Fibroblast of the aortic adventitia (primary cell): ENCODE measurements around the gene SAMD14. TPM values are rescaled to one million over a fixed set of nuclear protein-coding genes. Genes with fewer than 3 reads are reported as not detected.
A peak's percentile ranks its signal among the peaks of the same experiment; 100 is the strongest.

Experiments used
- DNase-seq: peaks from one replicate; pipeline ENCODE4 v3.0.0-alpha.2; 2010; ENCODE audit warnings: low read depth
- H3K4me3 ChIP-seq: 2 replicates; pipeline ENCODE4 v1.5.1; 2011; ENCODE audit warnings: low read depth, mild to moderate bottlenecking, control low read depth, low read length, moderate library complexity
- total RNA-seq: library from RNA; depleted of rRNA; stranded (reverse); fragments of >200 nt; gene quantifications from 2 replicates; pipeline ENCODE4 v1.2.3, GENCODE V29; 2012; ENCODE audit warnings: low replicate concordance
- TF ChIP-seq, protein P1 (sequence below): IDR thresholded peaks from 2 replicates; pipeline ENCODE4 v1.5.1; 2011; ENCODE audit warnings: mild to moderate bottlenecking, low read length, control low read depth, inconsistent platforms; ENCODE audit not compliant: insufficient read depth

The SAMD14 gene
- total RNA-seq, 1 donor, result 1.6 TPM

DNA sequence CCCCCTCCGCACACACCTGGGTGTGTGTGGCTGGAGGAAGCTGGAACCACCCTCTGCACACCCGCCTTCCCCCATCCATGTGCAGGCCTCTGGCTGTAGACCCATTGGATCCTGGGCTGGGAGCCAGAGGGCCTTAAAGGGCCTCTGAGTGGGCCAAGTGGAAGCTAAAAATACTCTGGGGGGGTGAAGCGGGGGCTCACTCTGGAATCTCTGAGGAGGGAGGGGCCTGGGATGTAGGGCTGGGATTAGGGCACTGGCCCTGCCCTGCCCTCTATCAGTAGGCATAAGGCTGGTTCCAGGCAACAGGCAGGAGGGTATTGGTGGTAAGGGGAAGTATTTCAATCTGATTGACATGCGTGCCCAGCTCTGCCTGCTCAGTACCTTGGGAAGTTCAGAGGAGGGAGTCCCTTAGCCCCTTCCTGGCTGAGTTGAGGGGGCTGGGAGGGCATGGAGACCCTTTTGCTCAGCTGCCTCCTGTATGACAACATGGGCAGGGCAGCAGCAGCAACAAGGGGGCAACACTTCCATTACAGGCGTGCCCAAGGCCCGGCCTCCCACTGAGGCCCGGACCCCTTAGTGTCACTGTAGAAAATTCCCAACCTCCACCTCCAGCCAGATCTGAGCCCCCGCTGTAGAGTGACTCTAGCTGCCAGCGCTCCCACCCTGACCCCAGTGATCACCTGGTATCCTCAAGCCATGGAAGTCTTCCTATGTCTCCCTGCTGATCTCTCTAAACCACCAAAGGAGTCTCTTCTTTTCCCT is 68.8 kb downstream of the SAMD14 start:
- H3K4me3 ChIP-seq, result no peak overlapping the region
- peak; percentile 87 for DNase-seq
- TF ChIP-seq, protein P1, sequence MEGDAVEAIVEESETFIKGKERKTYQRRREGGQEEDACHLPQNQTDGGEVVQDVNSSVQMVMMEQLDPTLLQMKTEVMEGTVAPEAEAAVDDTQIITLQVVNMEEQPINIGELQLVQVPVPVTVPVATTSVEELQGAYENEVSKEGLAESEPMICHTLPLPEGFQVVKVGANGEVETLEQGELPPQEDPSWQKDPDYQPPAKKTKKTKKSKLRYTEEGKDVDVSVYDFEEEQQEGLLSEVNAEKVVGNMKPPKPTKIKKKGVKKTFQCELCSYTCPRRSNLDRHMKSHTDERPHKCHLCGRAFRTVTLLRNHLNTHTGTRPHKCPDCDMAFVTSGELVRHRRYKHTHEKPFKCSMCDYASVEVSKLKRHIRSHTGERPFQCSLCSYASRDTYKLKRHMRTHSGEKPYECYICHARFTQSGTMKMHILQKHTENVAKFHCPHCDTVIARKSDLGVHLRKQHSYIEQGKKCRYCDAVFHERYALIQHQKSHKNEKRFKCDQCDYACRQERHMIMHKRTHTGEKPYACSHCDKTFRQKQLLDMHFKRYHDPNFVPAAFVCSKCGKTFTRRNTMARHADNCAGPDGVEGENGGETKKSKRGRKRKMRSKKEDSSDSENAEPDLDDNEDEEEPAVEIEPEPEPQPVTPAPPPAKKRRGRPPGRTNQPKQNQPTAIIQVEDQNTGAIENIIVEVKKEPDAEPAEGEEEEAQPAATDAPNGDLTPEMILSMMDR, result no peak

Other genes starting within 250 kb of the SAMD14 start
- gene DLX4, start 161.0 kb downstream of the SAMD14 start, total RNA-seq, result not detected in 2 replicates
- gene DLX3, start 134.9 kb downstream of the SAMD14 start, total RNA-seq, result not detected in 2 replicates
- 16.1 and 35.1 TPM in 2 replicates for gene ITGA3, start 74.0 kb downstream of the SAMD14 start, total RNA-seq
- 13.2 and 37.8 TPM in 2 replicates for gene PDK2, start 34.8 kb downstream of the SAMD14 start, total RNA-seq
- gene PPP1R9B, start 20.5 kb upstream of the SAMD14 start, total RNA-seq, result 59.3 and 85.4 TPM in 2 replicates
- gene SGCA, start 35.8 kb upstream of the SAMD14 start, total RNA-seq, result 0.65 and 0.90 TPM in 2 replicates
- gene COL1A1, start 71.5 kb upstream of the SAMD14 start, total RNA-seq, result 2,633 and 16,513 TPM in 2 replicates
- gene TMEM92, start 144.3 kb upstream of the SAMD14 start, total RNA-seq, result 0.09 TPM in 1 of 2 replicates, not detected in the other
- gene XYLT2, start 216.0 kb upstream of the SAMD14 start, total RNA-seq, result 16.3 and 33.9 TPM in 2 replicates
- 64.3 and 77.3 TPM in 2 replicates for gene MRPL27, start 243.0 kb upstream of the SAMD14 start, total RNA-seq
- 9.1 TPM in 1 of 2 replicates, not detected in the other for gene EME1, start 243.1 kb upstream of the SAMD14 start, total RNA-seq